ENCODE results near the gene FEM1B. TPM values are rescaled to one million over a fixed set of nuclear protein-coding genes. Genes with fewer than 3 reads are reported as not detected.

FEM1B gene
- total and polyA plus RNA-seq, 12 donors, result 10.5 to 101 (median 66.9) TPM

DNA sequence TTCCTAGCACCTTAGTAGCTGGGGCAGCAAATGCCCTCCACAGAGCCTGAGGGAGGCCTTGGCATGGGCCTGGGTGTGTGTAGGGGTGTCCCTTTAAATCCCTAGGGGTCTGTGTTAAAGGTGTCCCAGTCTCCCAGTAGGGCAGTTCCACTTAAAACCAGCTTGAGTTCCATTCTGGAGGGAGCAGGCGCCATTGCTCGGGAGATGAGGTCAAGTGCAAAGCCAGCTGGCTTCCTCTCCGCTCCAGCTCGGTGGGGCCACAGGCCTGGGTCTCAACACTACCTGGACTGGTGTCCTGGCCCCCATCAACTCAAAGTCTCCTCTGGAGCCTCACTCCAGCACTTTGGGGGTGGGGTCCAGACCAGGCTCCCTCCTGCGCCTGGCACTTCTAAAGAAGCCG is 25.2 kb downstream of the FEM1B start:
- H3K9me3 ChIP-seq, result no peaks in the 10 kb centered on the region
- H3K4me3 ChIP-seq, result no peak overlapping the region
- H3K27me3 ChIP-seq, result no peaks in the 10 kb centered on the region
- H3K27ac ChIP-seq, result no peak overlapping the region
- ATAC-seq, result no peak
- no peak for TF ChIP-seq CTCF (IDR thresholded peaks at IDR 0.05)
- DNase-seq, result peak in 1 of 2 donors; percentile 2
- peaks cover 4 to 46% (median 23%) of the 10 kb centered on the region in 9 donors for H3K4me1 ChIP-seq
- H3K36me3 ChIP-seq, result peaks cover 0 to 10% (median 0%) of the 10 kb centered on the region in 9 donors
- WGBS, 2 donors, result 86 to 93% methylated on average over 6 of the region's 6 CpGs
- intact Hi-C loops (cut with DNase I), result loop anchor here in 5 of 10 donors (10.0 kb wide), 3 partner anchors 48 to 372 kb away; no protein-coding TSS in a partner anchor

DNA sequence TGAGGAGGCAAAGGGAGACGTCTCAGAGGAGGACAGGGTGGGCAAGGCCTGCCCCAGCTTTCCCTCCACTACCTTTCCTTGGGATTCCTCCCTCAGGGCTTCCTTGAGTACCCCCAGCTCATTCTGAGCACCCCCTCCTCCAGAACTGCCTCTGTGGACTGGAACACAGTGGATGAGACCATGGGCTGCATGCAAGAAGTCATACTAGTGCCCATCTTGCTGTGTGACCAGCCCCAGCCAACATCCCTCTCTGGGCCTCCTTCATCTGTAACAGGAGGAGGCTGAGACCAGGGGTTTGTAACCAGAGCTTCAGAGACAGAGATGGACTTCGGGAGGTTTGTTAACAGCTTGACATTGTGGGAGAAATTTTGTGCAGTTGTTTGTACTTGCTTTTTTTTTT is 25.6 kb downstream of the FEM1B start:
- H3K27ac ChIP-seq, result no peak overlapping the region
- ATAC-seq (no peak), DNase-seq (no peak)
- TF ChIP-seq CTCF (IDR thresholded peaks at IDR 0.05), result no peak
- H3K27me3 ChIP-seq, result no peaks in the 10 kb centered on the region
- intact Hi-C loops (cut with DNase I), result loop anchor here in 5 of 10 donors (10.0 kb wide), 3 partner anchors 48 to 372 kb away; no protein-coding TSS in a partner anchor
- peaks cover 4 to 43% (median 23%) of the 10 kb centered on the region in 9 donors for H3K4me1 ChIP-seq
- no peak overlapping the region for H3K4me3 ChIP-seq
- 57 to 77% methylated on average over 2 of the region's 2 CpGs for WGBS, 2 donors
- no peaks in the 10 kb centered on the region for H3K9me3 ChIP-seq
- H3K36me3 ChIP-seq, result peaks cover 0 to 6% (median 0%) of the 10 kb centered on the region in 9 donors

DNA sequence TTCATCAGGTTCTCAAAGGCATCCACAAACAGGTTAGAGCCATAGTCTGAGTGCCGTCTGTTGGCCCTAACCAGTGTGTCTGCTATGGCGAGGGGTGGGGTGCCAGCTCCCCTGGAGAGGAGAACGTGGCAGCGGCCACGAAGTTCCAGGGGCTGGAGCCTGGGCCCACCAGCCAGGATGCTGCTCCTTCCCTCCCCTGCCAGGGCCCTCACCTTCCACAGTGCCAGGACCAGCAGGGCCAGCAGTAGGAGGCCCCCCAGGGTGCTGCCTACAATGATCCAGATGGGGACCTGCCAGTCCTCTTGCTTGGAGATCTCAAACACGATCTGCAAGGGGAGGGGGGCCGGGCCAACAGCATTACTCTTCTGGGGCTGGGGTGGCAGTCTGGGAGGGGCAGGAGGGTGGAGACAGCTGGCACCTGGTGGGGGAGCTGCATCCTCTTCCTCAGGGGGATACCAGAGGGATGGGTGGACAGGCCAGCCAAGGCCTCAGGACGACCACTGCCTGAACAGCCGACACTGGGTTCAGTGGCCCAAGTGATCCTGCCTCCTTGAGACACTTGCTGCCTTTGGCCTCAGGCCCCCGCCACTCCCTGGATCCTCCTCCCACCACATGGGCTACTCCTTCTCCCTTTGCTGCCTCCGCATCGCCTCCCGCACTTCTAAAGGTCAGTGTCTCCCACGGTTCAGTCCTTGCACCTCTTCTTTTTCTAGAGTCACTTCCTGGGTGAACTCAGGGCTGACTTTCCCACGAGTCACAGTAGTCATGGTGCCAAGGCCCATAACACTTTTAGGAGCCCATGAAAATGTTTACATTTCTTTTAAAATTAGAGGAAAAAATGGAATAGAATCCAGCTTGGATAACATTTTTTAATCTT is 26.3 kb downstream of the FEM1B start:
- no peak overlapping the region for H3K27ac ChIP-seq
- ATAC-seq (no peak), DNase-seq (peak in 1 of 2 donors; percentile 5)
- no peaks in the 10 kb centered on the region for H3K36me3 ChIP-seq
- WGBS, 2 donors, result 80 to 81% methylated on average over 15 of the region's 15 CpGs
- intact Hi-C loops (cut with DNase I), result loop anchor here in 5 of 10 donors (10.0 kb wide), 3 partner anchors 49 to 371 kb away; no protein-coding TSS in a partner anchor
- H3K9me3 ChIP-seq, result no peaks in the 10 kb centered on the region
- H3K27me3 ChIP-seq, result no peaks in the 10 kb centered on the region
- TF ChIP-seq CTCF (IDR thresholded peaks at IDR 0.05), result no peak
- no peak overlapping the region for H3K4me3 ChIP-seq
- H3K4me1 ChIP-seq, result peaks cover 4 to 36% (median 18%) of the 10 kb centered on the region in 9 donors

GRCh38 chr15:68304589-68305337 is 27.2 kb downstream of the FEM1B start:
- Histone ChIP-seq H3K27ac (no peak overlapping the region), H3K4me1 (peaks cover under 1 to 26% (median 9%) of the 10 kb centered on the region in 9 donors), H3K9me3 (no peaks in the 10 kb centered on the region), H3K4me3 (no peak overlapping the region), H3K36me3 (no peaks in the 10 kb centered on the region), H3K27me3 (no peaks in the 10 kb centered on the region)
- intact Hi-C loops (cut with DNase I), result loop anchor here in 9 of 10 donors (5.0 to 10.0 kb wide), 6 partner anchors 50 to 370 kb away; no protein-coding TSS in a partner anchor
- no peak for TF ChIP-seq CTCF (IDR thresholded peaks at IDR 0.05)
- ATAC-seq (no peak), DNase-seq (no peak)
- WGBS, 2 donors, result 75 to 82% methylated on average over 15 of the region's 15 CpGs

Measured in heart right ventricle (tissue), 16 donors.